Subcutaneous adipose tissue (tissue), 4 donors: ENCODE results near the gene IZUMO4. TPM values are rescaled to one million over a fixed set of nuclear protein-coding genes. Genes with fewer than 3 reads are reported as not detected.

Experiments used
- CTCF ChIP-seq: fragments of 450-650 bp; IDR thresholded peaks from one replicate; pipeline ENCODE4 v1.5.1; 2016; ENCODE audit warnings: low read depth, mild to moderate bottlenecking, control low read depth, antibody characterized with exemption, moderate library complexity
- total RNA-seq, 4 donors: library from RNA; depleted of rRNA; stranded (reverse); fragments of >200 nt; gene quantifications; one replicate each; pipeline ENCODE4 v1.1.0, GENCODE V29; 2016

Gene IZUMO4
- total RNA-seq, 4 donors from 2014 or later = 2.0 to 11.1 (median 6.3) TPM

- TF ChIP-seq CTCF = no peak
Measured at GRCh38 chr19:2132191-2132590, 35.5 kb downstream of the IZUMO4 start.

GRCh38 chr19:2132731-2133490 lies 36.2 kb downstream of the IZUMO4 start:
- no peak for TF ChIP-seq CTCF

GRCh38 chr19:2135474-2136402 lies 39.0 kb downstream of the IZUMO4 start:
- no peak for TF ChIP-seq CTCF

GRCh38 chr19:2136796-2137195 lies 40.1 kb downstream of the IZUMO4 start:
- TF ChIP-seq CTCF = no peak

- TF ChIP-seq CTCF = no peak
Measured at GRCh38 chr19:2138061-2138728, 41.5 kb downstream of the IZUMO4 start.

- TF ChIP-seq CTCF = no peak
Measured at GRCh38 chr19:2139385-2140137, 42.8 kb downstream of the IZUMO4 start.
